ENCODE data around the gene MAGEE1. TPM values are rescaled to one million over a fixed set of nuclear protein-coding genes. Genes with fewer than 3 reads are reported as not detected.

The MAGEE1 gene
- total RNA-seq, 1 donor from 2014 or later = 3.3 TPM

DNA sequence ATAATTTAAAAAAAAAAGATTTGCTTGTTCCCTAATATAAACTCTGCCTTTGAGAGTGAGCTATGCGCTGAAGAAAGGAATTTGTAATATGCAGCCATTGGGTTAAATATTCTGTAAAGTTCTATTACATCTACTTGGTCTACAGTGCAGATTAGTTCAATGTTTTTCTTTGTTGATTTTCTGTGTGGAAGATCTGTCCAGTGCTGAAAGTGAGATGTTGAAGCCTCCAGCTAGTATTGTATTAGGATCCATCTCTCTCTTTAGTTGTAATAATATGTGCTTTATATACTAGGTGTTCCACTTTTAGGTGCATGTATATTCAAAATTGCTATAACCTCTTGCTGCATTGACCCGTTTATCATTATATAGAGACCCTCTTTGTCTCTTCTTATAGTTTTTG is 49.8 kb downstream of the MAGEE1 start:
- ATAC-seq (ENCODE audit: low read depth) (no peak), DNase-seq (no peak)
- Mint-ChIP-seq H3K4me1 (no peaks in the 10 kb centered on the region), H3K36me3 (ENCODE audit: low read depth) (no peaks in the 10 kb centered on the region), H3K4me3 (no peak overlapping the region), H3K27ac (no peak overlapping the region), H3K9me3 (peaks cover 18% of the 10 kb centered on the region), H3K27me3 (no peaks in the 10 kb centered on the region)
- ChIA-PET POLR2A (no interaction called here), CTCF (no interaction called here)
- TF ChIP-seq, protein P1, sequence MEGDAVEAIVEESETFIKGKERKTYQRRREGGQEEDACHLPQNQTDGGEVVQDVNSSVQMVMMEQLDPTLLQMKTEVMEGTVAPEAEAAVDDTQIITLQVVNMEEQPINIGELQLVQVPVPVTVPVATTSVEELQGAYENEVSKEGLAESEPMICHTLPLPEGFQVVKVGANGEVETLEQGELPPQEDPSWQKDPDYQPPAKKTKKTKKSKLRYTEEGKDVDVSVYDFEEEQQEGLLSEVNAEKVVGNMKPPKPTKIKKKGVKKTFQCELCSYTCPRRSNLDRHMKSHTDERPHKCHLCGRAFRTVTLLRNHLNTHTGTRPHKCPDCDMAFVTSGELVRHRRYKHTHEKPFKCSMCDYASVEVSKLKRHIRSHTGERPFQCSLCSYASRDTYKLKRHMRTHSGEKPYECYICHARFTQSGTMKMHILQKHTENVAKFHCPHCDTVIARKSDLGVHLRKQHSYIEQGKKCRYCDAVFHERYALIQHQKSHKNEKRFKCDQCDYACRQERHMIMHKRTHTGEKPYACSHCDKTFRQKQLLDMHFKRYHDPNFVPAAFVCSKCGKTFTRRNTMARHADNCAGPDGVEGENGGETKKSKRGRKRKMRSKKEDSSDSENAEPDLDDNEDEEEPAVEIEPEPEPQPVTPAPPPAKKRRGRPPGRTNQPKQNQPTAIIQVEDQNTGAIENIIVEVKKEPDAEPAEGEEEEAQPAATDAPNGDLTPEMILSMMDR (IDR thresholded peaks at IDR 0.05) = no peak
- intact Hi-C loops (cut with micrococcal nuclease) = no loop called here
